ENCODE data around the gene LDLR.
"Not testable (repeated sequence)": the region's sequence is repeated elsewhere in the genome, so short reads cannot be mapped to it uniquely, and the experiment has no call there.

LDLR gene

GRCh38 chr19:11142528-11143171 is 53.4 kb downstream of the LDLR start:
- DNase-seq: no peak

- DNase-seq: no peak
Measured at GRCh38 chr19:11145536-11145924, 56.3 kb downstream of the LDLR start.

GRCh38 chr19:11148001-11148400 is 58.7 kb downstream of the LDLR start:
- DNase-seq: no peak

- no peak for DNase-seq
Measured at GRCh38 chr19:11151181-11151580, 61.9 kb downstream of the LDLR start.

GRCh38 chr19:11152318-11153062 is 63.2 kb downstream of the LDLR start:
- no peak for DNase-seq

GRCh38 chr19:11154683-11155047 is 65.4 kb downstream of the LDLR start:
- no peak for DNase-seq

GRCh38 chr19:11155373-11156120 is 66.3 kb downstream of the LDLR start, which contains the start of gene SPC24:
TSS of gene SPC24 (minus strand) at chr19:11155782. CDS start at chr19:11155776, 6 bp downstream.
- DNase-seq: peak; percentile 82

GRCh38 chr19:11159598-11160439 is 70.6 kb downstream of the LDLR start:
- no peak for DNase-seq

- DNase-seq: not testable (repeated sequence)
Measured at GRCh38 chr19:11160440-11160768, 71.1 kb downstream of the LDLR start.

- no peak for DNase-seq
Measured at GRCh38 chr19:11164296-11164695, 75.0 kb downstream of the LDLR start.

GRCh38 chr19:11164879-11165406 is 75.7 kb downstream of the LDLR start:
- DNase-seq: no peak

GRCh38 chr19:11165486-11166030 is 76.3 kb downstream of the LDLR start:
- no peak for DNase-seq

GRCh38 chr19:11166281-11167142 is 77.2 kb downstream of the LDLR start:
- no peak for DNase-seq

GRCh38 chr19:11168568-11168967 is 79.3 kb downstream of the LDLR start:
- DNase-seq: no peak

GRCh38 chr19:11169896-11170678 is 80.8 kb downstream of the LDLR start:
- DNase-seq: no peak

- no peak for DNase-seq
Measured at GRCh38 chr19:11171144-11171543, 81.9 kb downstream of the LDLR start.

- no peak for DNase-seq
Measured at GRCh38 chr19:11172576-11172975, 83.3 kb downstream of the LDLR start.

GRCh38 chr19:11173516-11174155 is 84.4 kb downstream of the LDLR start:
- no peak for DNase-seq

GRCh38 chr19:11174336-11174735 is 85.1 kb downstream of the LDLR start:
- DNase-seq: no peak

GRCh38 chr19:11175920-11176319 is 86.7 kb downstream of the LDLR start:
- DNase-seq: no peak

Measured in NCI-H345 (cell line).